GM21528 (cell line): ENCODE results near the gene EFHD1.
"Not testable (repeated sequence)": the region's sequence is repeated elsewhere in the genome, so short reads cannot be mapped to it uniquely, and the experiment has no call there.

ENCODE experiments used
- ATAC-seq: cut with Tn5 transposase; IDR thresholded peaks from one replicate; pipeline ENCODE4 v1.9.1; 2021; ENCODE audit warnings: mild to moderate bottlenecking, moderate library complexity; ENCODE audit not compliant: unreplicated experiment, low FRiP score

The EFHD1 gene

GRCh38 chr2:232645061-232645460, 11.7 kb downstream of the EFHD1 start:
- no peak for ATAC-seq

- ATAC-seq, result no peak
Measured at GRCh38 chr2:232646726-232647125, 13.3 kb downstream of the EFHD1 start.

- no peak for ATAC-seq
Measured at GRCh38 chr2:232647261-232647660, 13.9 kb downstream of the EFHD1 start.

GRCh38 chr2:232649033-232649432, 15.6 kb downstream of the EFHD1 start:
- ATAC-seq, result no peak

GRCh38 chr2:232652505-232652851, 19.1 kb downstream of the EFHD1 start:
- ATAC-seq, result no peak

GRCh38 chr2:232653441-232653840, 20.0 kb downstream of the EFHD1 start:
- ATAC-seq, result no peak

- ATAC-seq, result no peak
Measured at GRCh38 chr2:232655392-232655791, 22.0 kb downstream of the EFHD1 start.

- no peak for ATAC-seq
Measured at GRCh38 chr2:232658217-232658785, 24.9 kb downstream of the EFHD1 start.

GRCh38 chr2:232659359-232659758, 26.0 kb downstream of the EFHD1 start:
- no peak for ATAC-seq

GRCh38 chr2:232662486-232663260, 29.3 kb downstream of the EFHD1 start:
- no peak for ATAC-seq

GRCh38 chr2:232666051-232666805, 32.8 kb downstream of the EFHD1 start:
- no peak for ATAC-seq

- ATAC-seq, result no peak
Measured at GRCh38 chr2:232667989-232668583, 34.7 kb downstream of the EFHD1 start.

GRCh38 chr2:232668805-232669444, 35.5 kb downstream of the EFHD1 start:
- no peak for ATAC-seq

- no peak for ATAC-seq
Measured at GRCh38 chr2:232672588-232672987, 39.2 kb downstream of the EFHD1 start.

- ATAC-seq, result no peak
Measured at GRCh38 chr2:232674491-232674890, 41.1 kb downstream of the EFHD1 start.

- ATAC-seq, result no peak
Measured at GRCh38 chr2:232675381-232675780, 42.0 kb downstream of the EFHD1 start.

- ATAC-seq, result no peak
Measured at GRCh38 chr2:232680006-232680405, 46.6 kb downstream of the EFHD1 start.

- no peak for ATAC-seq
Measured at GRCh38 chr2:232681527-232681926, 48.1 kb downstream of the EFHD1 start.

- no peak for ATAC-seq
Measured at GRCh38 chr2:232683368-232683767, 50.0 kb downstream of the EFHD1 start.

GRCh38 chr2:232685391-232685790, 52.0 kb downstream of the EFHD1 start:
- ATAC-seq, result not testable (repeated sequence)
